ENCODE data around the gene PROC.

Gene PROC

GRCh38 chr2:127464470-127465257 is 46.4 kb downstream of the PROC start:
- DNase-seq = no peak

GRCh38 chr2:127465258-127465657 is 47.0 kb downstream of the PROC start:
- no peak for DNase-seq

- DNase-seq = no peak
Measured at GRCh38 chr2:127469051-127469450, 50.8 kb downstream of the PROC start.

- no peak for DNase-seq
Measured at GRCh38 chr2:127469974-127470373, 51.7 kb downstream of the PROC start.

GRCh38 chr2:127471286-127471988 is 53.2 kb downstream of the PROC start:
- no peak for DNase-seq

- DNase-seq = no peak
Measured at GRCh38 chr2:127472268-127472667, 54.0 kb downstream of the PROC start.

- DNase-seq = no peak
Measured at GRCh38 chr2:127475788-127476187, 57.6 kb downstream of the PROC start.
